ENCODE measurements around the gene PRM3. TPM values are rescaled to one million over a fixed set of nuclear protein-coding genes. Genes with fewer than 3 reads are reported as not detected.

The PRM3 gene
- total and polyA plus RNA-seq, 2 donors (not counting 1 experiment from before 2014, with no cell fraction given) = not detected

DNA sequence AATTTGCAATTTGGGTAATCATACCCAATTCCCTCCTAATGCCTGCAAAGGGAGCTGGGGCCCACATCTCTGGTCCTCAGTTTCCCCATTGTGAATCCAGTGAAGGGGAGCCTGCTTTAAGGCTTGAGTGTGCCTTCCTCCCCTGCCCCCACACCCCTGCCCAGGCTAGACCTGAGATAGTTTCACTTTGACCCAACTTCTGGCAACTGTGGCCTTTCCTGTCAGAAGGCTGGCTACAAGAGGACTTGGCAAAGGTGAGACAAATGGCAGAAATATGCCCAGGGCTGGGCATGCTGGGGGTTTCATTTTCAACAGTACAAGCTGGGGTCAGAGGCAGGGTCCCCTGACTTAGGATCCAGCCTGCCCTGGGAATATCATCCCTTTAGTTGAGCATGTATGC is 27.4 kb downstream of the PRM3 start:
- TF ChIP-seq, protein P1, sequence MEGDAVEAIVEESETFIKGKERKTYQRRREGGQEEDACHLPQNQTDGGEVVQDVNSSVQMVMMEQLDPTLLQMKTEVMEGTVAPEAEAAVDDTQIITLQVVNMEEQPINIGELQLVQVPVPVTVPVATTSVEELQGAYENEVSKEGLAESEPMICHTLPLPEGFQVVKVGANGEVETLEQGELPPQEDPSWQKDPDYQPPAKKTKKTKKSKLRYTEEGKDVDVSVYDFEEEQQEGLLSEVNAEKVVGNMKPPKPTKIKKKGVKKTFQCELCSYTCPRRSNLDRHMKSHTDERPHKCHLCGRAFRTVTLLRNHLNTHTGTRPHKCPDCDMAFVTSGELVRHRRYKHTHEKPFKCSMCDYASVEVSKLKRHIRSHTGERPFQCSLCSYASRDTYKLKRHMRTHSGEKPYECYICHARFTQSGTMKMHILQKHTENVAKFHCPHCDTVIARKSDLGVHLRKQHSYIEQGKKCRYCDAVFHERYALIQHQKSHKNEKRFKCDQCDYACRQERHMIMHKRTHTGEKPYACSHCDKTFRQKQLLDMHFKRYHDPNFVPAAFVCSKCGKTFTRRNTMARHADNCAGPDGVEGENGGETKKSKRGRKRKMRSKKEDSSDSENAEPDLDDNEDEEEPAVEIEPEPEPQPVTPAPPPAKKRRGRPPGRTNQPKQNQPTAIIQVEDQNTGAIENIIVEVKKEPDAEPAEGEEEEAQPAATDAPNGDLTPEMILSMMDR (conservative IDR thresholded peaks at IDR 0.05 in 1 of 2, IDR thresholded peaks at IDR 0.05 in 1 of 2; ENCODE audit: low read depth in 1 of 2, low read length in 2 of 2) = no peak
- Histone ChIP-seq H3K9ac (ENCODE audit: insufficient read depth, low read length) (no peak overlapping the region), H3K36me3 (ENCODE audit: control insufficient read depth, insufficient read depth, low read length) (no peaks in the 10 kb centered on the region), H4K20me1 (ENCODE audit: control insufficient read depth, extremely low read depth, insufficient read depth, low read length) (no peaks in the 10 kb centered on the region), H2AFZ (ENCODE audit: low read length) (no peak overlapping the region), H3K4me1 (ENCODE audit: control insufficient read depth, extremely low read depth, insufficient read depth, low read length) (no peaks in the 10 kb centered on the region), H3K27ac (ENCODE audit: insufficient read depth, low read length) (no peak overlapping the region), H3K9me3 (ENCODE audit: control insufficient read depth, insufficient read depth, low read depth, low read length) (no peaks in the 10 kb centered on the region), H3K4me3 (replicated peaks in 1 of 4; ENCODE audit: control extremely low read depth in 1 of 4, insufficient read depth in 1 of 4, low read depth in 3 of 4, low read length in 4 of 4) (no peak overlapping the region), H3K79me2 (ENCODE audit: control insufficient read depth, insufficient read depth, low read length) (no peaks in the 10 kb centered on the region), H3K4me2 (ENCODE audit: extremely low read depth, insufficient read depth, low read length) (no peak overlapping the region), H3K27me3 (ENCODE audit: control insufficient read depth, insufficient read depth, low read length) (peaks cover 3% of the 10 kb centered on the region)
- no peak for DNase-seq (ENCODE audit: low read depth in 2 of 2)

DNA sequence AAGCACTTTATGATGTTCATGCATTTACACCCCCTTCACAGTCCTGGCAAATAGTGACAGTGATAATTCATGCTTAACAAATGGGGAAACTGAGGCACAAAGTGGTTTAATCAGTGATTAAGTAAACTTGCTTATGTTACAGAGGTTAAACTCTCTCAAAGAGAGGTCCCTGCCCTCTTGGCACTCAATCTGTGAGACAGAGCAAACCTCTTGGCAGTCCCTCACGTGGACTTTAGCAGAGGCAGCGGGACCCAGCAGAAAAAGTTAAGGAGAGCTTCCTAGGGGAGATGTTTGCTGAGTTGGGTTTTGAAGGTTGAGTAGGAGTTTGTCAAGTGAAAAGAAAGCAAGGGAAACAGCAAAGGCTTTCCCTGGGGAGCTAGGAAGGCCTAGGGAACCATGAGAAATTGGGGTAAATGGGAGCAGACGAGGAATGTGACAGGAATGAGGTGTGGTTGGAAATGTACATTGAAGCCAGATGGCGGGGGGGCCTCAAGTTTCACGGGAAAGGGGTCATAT is 28.1 kb downstream of the PRM3 start:
- H3K4me1 ChIP-seq (ENCODE audit: control insufficient read depth, extremely low read depth, insufficient read depth, low read length) = no peaks in the 10 kb centered on the region
- peaks cover 3% of the 10 kb centered on the region for H3K27me3 ChIP-seq (ENCODE audit: control insufficient read depth, insufficient read depth, low read length)
- H3K27ac ChIP-seq (ENCODE audit: insufficient read depth, low read length) = no peak overlapping the region
- no peaks in the 10 kb centered on the region for H3K9me3 ChIP-seq (ENCODE audit: control insufficient read depth, insufficient read depth, low read depth, low read length)
- no peaks in the 10 kb centered on the region for H3K79me2 ChIP-seq (ENCODE audit: control insufficient read depth, insufficient read depth, low read length)
- no peak for DNase-seq (ENCODE audit: low read depth in 2 of 2)
- no peak overlapping the region for H3K4me3 ChIP-seq (replicated peaks in 1 of 4; ENCODE audit: control extremely low read depth in 1 of 4, insufficient read depth in 1 of 4, low read depth in 3 of 4, low read length in 4 of 4)
- H2AFZ ChIP-seq (ENCODE audit: low read length) = no peak overlapping the region
- no peaks in the 10 kb centered on the region for H4K20me1 ChIP-seq (ENCODE audit: control insufficient read depth, extremely low read depth, insufficient read depth, low read length)
- TF ChIP-seq EZH2 (IDR thresholded peaks at IDR 0.05; ENCODE audit: low read length, missing control alignments) = no peak
- TF ChIP-seq, protein P1 (conservative IDR thresholded peaks at IDR 0.05 in 1 of 2, IDR thresholded peaks at IDR 0.05 in 1 of 2; ENCODE audit: low read depth in 1 of 2, low read length in 2 of 2) = no peak
- no peaks in the 10 kb centered on the region for H3K36me3 ChIP-seq (ENCODE audit: control insufficient read depth, insufficient read depth, low read length)
- no peak overlapping the region for H3K9ac ChIP-seq (ENCODE audit: insufficient read depth, low read length)
- no peak overlapping the region for H3K4me2 ChIP-seq (ENCODE audit: extremely low read depth, insufficient read depth, low read length)

DNA sequence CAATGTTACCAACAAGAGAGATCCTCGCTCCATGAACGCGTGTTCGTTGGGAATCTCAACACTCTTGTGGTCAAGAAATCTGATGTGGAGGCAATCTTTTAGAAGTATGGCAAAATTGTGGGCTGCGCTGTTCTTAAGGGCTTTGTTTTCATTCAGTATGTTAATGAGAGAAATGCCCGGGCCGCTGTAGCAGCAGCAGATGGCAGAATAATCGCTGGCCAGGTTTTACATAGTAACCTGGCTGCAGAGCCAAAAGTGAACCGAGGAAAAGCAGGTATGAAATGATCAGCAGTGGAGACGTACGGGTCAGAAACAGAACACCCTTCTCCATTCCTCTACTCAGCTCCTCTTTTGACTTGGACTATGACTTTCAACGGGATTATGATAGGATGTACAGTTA is 30.8 kb downstream of the PRM3 start:
- Histone ChIP-seq H4K20me1 (ENCODE audit: control insufficient read depth, extremely low read depth, insufficient read depth, low read length) (no peaks in the 10 kb centered on the region), H3K27me3 (ENCODE audit: control insufficient read depth, insufficient read depth, low read length) (peaks cover 3% of the 10 kb centered on the region), H3K9ac (ENCODE audit: insufficient read depth, low read length) (no peak overlapping the region), H3K36me3 (ENCODE audit: control insufficient read depth, insufficient read depth, low read length) (no peaks in the 10 kb centered on the region), H3K4me2 (ENCODE audit: extremely low read depth, insufficient read depth, low read length) (no peak overlapping the region), H3K27ac (ENCODE audit: insufficient read depth, low read length) (no peak overlapping the region), H3K4me1 (ENCODE audit: control insufficient read depth, extremely low read depth, insufficient read depth, low read length) (no peaks in the 10 kb centered on the region), H2AFZ (ENCODE audit: low read length) (no peak overlapping the region), H3K79me2 (ENCODE audit: control insufficient read depth, insufficient read depth, low read length) (no peaks in the 10 kb centered on the region), H3K4me3 (replicated peaks in 1 of 4; ENCODE audit: control extremely low read depth in 1 of 4, insufficient read depth in 1 of 4, low read depth in 3 of 4, low read length in 4 of 4) (no peak overlapping the region), H3K9me3 (ENCODE audit: control insufficient read depth, insufficient read depth, low read depth, low read length) (no peaks in the 10 kb centered on the region)
- no peak for DNase-seq (ENCODE audit: low read depth in 2 of 2)
- TF ChIP-seq, protein P1 (conservative IDR thresholded peaks at IDR 0.05 in 1 of 2, IDR thresholded peaks at IDR 0.05 in 1 of 2; ENCODE audit: low read depth in 1 of 2, low read length in 2 of 2) = no peak
